ENCODE data around the gene TRPM7.
A peak's percentile ranks its signal among the peaks of the same experiment; 100 is the strongest.
"Not testable (repeated sequence)": the region's sequence is repeated elsewhere in the genome, so short reads cannot be mapped to it uniquely, and the experiment has no call there.

The TRPM7 gene

DNA sequence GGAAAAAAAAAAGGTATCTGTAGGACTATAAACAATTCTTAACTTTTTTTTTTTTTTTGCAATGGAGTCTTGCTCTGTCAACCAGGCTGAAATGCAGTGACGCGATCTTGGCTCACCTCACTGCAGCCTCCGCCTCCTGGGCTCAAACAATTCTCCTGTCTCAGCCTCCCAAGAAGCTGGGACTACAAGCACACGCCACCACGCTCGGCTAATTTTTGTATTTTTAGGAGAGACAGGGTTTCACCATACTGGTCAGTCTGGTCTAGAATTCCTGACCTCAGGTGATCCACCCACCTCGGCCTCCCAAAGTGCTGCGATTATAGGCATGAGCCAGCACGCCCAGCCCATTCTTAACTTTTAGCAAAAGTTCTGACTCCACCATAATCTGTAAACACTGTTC is 50.5 kb downstream of the TRPM7 start:
- Histone ChIP-seq H3K4me3 (ENCODE audit: low read length) (no peak overlapping the region), H3K27ac (ENCODE audit: low read depth, low read length) (no peak overlapping the region), H3K4me1 (ENCODE audit: control insufficient read depth, insufficient read depth, low read length) (no peaks in the 10 kb centered on the region), H3K27me3 (ENCODE audit: control insufficient read depth, insufficient read depth, low read length) (no peaks in the 10 kb centered on the region), H3K36me3 (ENCODE audit: control insufficient read depth, insufficient read depth, low read length) (peaks cover 16% of the 10 kb centered on the region), H3K9ac (ENCODE audit: low read length) (no peak overlapping the region)

DNA sequence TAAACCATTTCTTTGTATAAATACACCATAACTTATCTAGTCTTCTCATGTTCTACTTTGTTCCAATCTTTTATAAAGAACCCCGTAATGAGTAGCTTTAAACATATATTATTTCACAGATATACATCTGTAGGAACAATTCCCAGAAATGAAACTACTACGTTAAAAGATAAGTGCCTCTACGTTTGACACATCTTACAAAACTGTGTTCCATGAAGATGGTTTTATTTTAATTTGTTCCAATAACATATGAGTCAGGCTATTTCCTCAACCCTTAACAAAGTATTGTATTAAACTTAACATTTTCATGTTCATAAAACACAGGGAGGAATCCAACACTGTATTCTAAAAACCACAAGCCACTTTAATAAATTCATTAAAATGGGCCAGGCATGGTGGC is 52.9 kb downstream of the TRPM7 start:
- peaks cover 17% of the 10 kb centered on the region for H3K36me3 ChIP-seq (ENCODE audit: control insufficient read depth, insufficient read depth, low read length)
- H3K4me1 ChIP-seq (ENCODE audit: control insufficient read depth, insufficient read depth, low read length): no peaks in the 10 kb centered on the region
- no peak overlapping the region for H3K27ac ChIP-seq (ENCODE audit: low read depth, low read length)
- H3K27me3 ChIP-seq (ENCODE audit: control insufficient read depth, insufficient read depth, low read length): no peaks in the 10 kb centered on the region
- no peak overlapping the region for H3K4me3 ChIP-seq (ENCODE audit: low read length)
- H3K9ac ChIP-seq (ENCODE audit: low read length): no peak overlapping the region

DNA sequence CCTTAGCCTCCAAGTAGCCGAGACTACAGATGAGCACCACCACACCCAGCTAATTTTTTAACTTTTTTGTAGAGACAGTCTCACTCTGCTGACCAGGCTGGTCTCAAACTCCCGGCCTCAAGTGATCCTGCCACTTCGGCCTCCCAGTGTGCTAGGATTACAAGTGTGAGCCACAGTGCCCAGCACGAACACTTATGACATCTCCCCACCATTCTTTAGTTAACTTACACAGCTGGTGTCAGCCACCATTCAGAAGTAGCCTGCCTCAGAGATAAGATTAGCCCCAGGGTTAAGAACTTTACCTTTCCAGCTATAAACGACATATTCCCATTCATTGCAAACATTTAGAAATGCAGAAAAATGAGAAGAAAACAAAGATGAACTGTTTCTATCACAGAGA is 58.2 kb downstream of the TRPM7 start:
- no peak overlapping the region for H3K27ac ChIP-seq (ENCODE audit: low read depth, low read length)
- peaks cover 3% of the 10 kb centered on the region for H3K4me1 ChIP-seq (ENCODE audit: control insufficient read depth, insufficient read depth, low read length)
- H3K27me3 ChIP-seq (ENCODE audit: control insufficient read depth, insufficient read depth, low read length): no peaks in the 10 kb centered on the region
- H3K9ac ChIP-seq (ENCODE audit: low read length): no peak overlapping the region
- H3K4me3 ChIP-seq (ENCODE audit: low read length): no peak overlapping the region
- H3K36me3 ChIP-seq (ENCODE audit: control insufficient read depth, insufficient read depth, low read length): peaks cover 10% of the 10 kb centered on the region

DNA sequence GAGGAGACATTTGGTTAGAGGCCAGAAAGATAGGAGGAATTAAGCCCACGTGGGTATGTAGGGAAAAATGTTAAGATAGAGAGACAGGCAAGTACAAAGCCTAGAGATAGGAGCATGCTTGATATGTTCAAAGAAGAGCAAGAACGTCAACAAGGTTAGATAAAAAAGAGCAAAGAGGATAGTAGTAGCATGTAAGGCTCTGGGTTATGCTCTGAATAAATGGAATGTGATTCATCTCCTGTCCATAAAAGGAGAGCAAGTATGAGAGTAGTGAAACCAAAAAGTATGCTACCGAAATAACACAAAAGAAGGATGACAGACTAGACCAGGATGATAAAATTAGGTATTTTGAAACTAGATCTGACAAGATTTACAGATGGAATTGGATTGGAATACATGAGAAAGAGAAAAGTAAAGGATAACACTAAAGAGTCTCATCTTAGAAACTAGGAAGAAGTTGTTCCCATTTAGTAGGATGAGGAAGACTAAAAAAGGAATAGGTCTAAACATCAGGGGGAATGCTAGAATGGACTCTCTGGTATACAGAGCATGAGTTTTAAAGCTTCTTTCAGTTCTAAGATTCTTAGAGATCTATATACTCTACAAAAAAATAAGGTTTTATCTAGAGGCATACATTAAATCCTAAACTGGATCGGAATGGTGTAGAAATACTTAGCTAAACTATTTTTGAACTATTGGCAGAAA is 59.1 kb downstream of the TRPM7 start:
- Histone ChIP-seq H3K27me3 (ENCODE audit: control insufficient read depth, insufficient read depth, low read length) (no peaks in the 10 kb centered on the region), H3K27ac (ENCODE audit: low read depth, low read length) (peak overlapping the region; percentile 66)

DNA sequence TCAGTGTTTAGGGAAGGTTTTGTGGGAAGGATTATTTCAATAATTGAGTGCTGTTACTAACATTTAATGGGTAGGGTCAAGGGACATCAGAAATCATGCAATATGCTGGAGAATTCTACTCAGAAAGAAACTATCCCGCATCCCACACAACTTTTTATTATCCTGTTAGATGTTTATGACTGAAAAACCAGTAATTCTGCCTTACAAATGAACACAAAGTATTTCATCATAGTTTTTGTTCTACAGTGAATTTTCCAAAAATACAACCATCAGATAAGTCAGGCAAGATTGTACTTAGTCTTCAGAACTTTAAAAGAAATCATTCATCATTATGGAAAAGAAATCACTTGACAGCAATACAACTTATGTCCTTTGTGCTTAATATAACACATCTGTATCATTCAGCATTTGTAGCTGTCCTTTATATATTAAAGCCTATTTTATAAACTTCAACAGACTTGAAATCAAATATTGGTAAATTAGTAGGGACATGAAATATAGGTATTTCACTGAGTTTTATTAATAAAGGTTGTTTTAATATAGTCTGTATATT is 61.9 kb downstream of the TRPM7 start:
- peaks cover 3% of the 10 kb centered on the region for H3K36me3 ChIP-seq (ENCODE audit: control insufficient read depth, insufficient read depth, low read length)
- H3K4me3 ChIP-seq (ENCODE audit: low read length): no peak overlapping the region
- H3K27me3 ChIP-seq (ENCODE audit: control insufficient read depth, insufficient read depth, low read length): no peaks in the 10 kb centered on the region
- no peak overlapping the region for H3K27ac ChIP-seq (ENCODE audit: low read depth, low read length)
- H3K9ac ChIP-seq (ENCODE audit: low read length): no peak overlapping the region
- peaks cover 3% of the 10 kb centered on the region for H3K4me1 ChIP-seq (ENCODE audit: control insufficient read depth, insufficient read depth, low read length)

More for the DNA sequence above, 59.1 kb downstream of the TRPM7 start:
- peaks cover 3% of the 10 kb centered on the region for H3K4me1 ChIP-seq (ENCODE audit: control insufficient read depth, insufficient read depth, low read length)
- no peak overlapping the region for H3K9ac ChIP-seq (ENCODE audit: low read length)
- H3K4me3 ChIP-seq (ENCODE audit: low read length): peak overlapping the region; percentile 21
- peaks cover 10% of the 10 kb centered on the region for H3K36me3 ChIP-seq (ENCODE audit: control insufficient read depth, insufficient read depth, low read length)

DNA sequence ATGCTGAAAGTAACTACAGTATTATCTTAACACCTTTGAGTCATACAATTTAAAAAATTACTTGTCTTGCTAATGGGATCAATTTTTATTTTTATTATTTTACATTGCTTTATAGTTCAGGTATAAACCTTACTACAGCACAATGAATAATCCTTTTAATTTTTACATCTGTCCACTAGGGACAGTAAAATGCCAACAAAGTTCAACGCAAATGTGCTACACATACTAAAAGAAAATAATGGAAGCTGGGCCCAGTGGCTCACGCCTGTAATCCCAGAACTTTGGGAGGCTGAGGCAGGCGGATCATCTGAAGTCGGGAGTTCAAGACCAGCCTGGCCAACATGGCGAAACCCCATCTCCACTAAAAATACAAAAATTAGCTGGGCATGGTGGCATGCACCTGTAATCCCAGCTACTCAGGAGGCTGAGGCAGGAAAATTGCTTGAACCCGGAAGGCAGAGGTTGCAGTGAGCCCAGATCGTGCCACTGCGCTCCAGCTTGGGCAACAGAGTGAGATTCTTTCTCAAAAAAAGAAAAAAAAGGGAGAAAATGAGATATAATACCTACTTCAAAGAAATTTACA is 64.1 kb downstream of the TRPM7 start:
- not testable (repeated sequence) for H3K27me3 ChIP-seq (ENCODE audit: control insufficient read depth, insufficient read depth, low read length); H3K4me1 ChIP-seq (ENCODE audit: control insufficient read depth, insufficient read depth, low read length); H3K4me3 ChIP-seq (ENCODE audit: low read length); H3K9ac ChIP-seq (ENCODE audit: low read length); H3K27ac ChIP-seq (ENCODE audit: low read depth, low read length); H3K36me3 ChIP-seq (ENCODE audit: control insufficient read depth, insufficient read depth, low read length)

DNA sequence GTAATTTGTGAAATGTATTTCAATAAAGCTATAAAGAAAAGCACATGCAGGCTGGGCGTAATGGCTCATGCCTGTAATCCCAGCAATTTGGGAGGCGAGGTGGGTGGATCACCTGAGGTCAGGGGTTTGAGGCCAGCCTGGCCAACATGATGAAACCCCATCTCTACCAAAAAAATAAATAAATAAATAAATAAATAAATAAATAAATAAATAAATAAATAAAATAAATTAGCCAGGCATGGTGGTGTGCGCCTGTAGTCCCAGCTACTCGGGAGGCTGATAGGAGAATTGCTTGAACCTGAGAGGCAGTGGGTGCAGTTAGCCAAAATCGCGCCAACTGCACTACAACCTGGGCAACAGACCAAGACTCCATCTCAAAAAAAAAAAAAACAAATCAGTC is 69.6 kb downstream of the TRPM7 start:
- H3K27me3 ChIP-seq (ENCODE audit: control insufficient read depth, insufficient read depth, low read length); H3K27ac ChIP-seq (ENCODE audit: low read depth, low read length); H3K4me1 ChIP-seq (ENCODE audit: control insufficient read depth, insufficient read depth, low read length); H3K4me3 ChIP-seq (ENCODE audit: low read length); H3K9ac ChIP-seq (ENCODE audit: low read length); H3K36me3 ChIP-seq (ENCODE audit: control insufficient read depth, insufficient read depth, low read length): not testable (repeated sequence)

DNA sequence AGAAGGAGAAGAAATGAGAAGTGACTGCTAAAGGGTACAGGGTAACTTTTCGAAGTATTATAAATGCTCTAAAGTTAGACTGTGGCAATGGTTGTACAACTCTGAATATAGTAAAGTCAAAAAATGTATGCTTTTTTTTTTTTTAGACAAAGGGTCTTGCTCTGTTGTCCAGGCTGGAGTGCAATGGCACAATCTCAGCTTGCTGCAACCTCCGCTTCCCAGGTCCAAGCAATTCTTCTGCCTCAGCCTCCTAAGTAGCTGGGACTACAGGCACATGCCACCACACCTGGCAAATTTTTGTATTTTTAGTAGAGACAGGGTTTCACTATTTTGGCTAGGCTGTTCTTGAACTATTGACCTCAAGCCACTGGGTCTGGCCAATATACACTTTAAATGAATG is 70.0 kb downstream of the TRPM7 start:
- not testable (repeated sequence) for H3K9ac ChIP-seq (ENCODE audit: low read length); H3K4me1 ChIP-seq (ENCODE audit: control insufficient read depth, insufficient read depth, low read length); H3K4me3 ChIP-seq (ENCODE audit: low read length); H3K27ac ChIP-seq (ENCODE audit: low read depth, low read length); H3K36me3 ChIP-seq (ENCODE audit: control insufficient read depth, insufficient read depth, low read length); H3K27me3 ChIP-seq (ENCODE audit: control insufficient read depth, insufficient read depth, low read length)

DNA sequence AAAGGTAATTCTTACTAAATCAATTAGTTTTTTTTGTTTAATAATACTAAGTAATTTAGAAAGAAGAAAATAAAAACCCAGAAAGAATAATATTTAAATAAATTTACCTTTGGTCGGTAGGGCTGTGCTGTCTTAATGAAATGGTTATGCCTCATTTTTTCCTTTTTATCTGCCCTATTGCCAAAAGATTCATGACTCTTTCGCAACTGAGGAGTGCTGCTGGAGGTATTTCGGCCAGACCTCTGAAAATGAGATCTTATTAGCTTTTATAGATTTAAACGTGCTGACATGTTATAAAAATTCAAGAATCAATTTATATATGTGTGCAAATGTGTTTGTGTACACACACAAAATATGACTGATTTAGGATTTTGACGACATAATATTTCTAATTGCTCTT is 73.0 kb downstream of the TRPM7 start:
- Histone ChIP-seq H3K9ac (ENCODE audit: low read length) (no peak overlapping the region), H3K4me1 (ENCODE audit: control insufficient read depth, insufficient read depth, low read length) (no peaks in the 10 kb centered on the region), H3K27ac (ENCODE audit: low read depth, low read length) (no peak overlapping the region), H3K36me3 (ENCODE audit: control insufficient read depth, insufficient read depth, low read length) (peaks cover 7% of the 10 kb centered on the region), H3K27me3 (ENCODE audit: control insufficient read depth, insufficient read depth, low read length) (no peaks in the 10 kb centered on the region), H3K4me3 (ENCODE audit: low read length) (no peak overlapping the region)

DNA sequence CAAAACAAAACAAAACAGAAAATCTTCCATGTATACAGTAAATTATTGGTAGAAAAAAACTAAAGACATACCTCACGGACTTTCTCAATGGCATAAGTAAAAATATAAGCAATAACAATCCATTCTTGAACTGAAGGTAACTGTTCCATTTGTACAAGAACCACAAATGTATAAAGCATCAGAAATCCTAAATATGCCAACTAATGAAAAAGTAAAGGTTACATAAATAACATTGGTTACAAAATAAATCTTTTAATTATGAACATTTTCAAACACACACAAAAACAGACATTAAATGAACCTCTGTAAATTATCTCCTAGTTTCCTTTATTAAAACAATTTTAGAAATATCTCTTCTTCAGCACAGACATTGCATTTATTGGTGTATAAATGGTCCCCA is 79.5 kb downstream of the TRPM7 start:
- no peaks in the 10 kb centered on the region for H3K27me3 ChIP-seq (ENCODE audit: control insufficient read depth, insufficient read depth, low read length)
- H3K27ac ChIP-seq (ENCODE audit: low read depth, low read length): no peak overlapping the region
- no peaks in the 10 kb centered on the region for H3K4me1 ChIP-seq (ENCODE audit: control insufficient read depth, insufficient read depth, low read length)
- H3K4me3 ChIP-seq (ENCODE audit: low read length): no peak overlapping the region
- H3K36me3 ChIP-seq (ENCODE audit: control insufficient read depth, insufficient read depth, low read length): peaks cover 15% of the 10 kb centered on the region
- H3K9ac ChIP-seq (ENCODE audit: low read length): no peak overlapping the region

DNA sequence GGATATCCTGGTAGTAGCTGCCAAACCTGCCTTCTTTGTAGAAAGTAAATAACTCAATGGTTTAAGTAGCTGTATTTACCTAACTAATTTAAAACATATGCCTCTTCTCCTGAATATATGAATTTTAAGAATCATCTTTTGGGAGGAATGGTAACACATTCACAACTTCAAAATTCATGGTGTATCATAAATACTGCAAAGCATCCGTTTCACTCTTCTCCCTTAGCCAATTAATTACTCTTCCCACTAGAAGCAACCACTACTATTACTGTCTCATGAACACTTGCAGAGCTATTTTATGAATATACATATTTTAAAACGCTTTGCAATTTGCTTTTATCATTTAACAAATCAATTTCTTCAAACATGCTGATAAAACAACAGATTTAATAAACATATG is 81.1 kb downstream of the TRPM7 start:
- Histone ChIP-seq H3K4me3 (ENCODE audit: low read length) (no peak overlapping the region), H3K27me3 (ENCODE audit: control insufficient read depth, insufficient read depth, low read length) (no peaks in the 10 kb centered on the region), H3K4me1 (ENCODE audit: control insufficient read depth, insufficient read depth, low read length) (no peaks in the 10 kb centered on the region), H3K36me3 (ENCODE audit: control insufficient read depth, insufficient read depth, low read length) (peaks cover 11% of the 10 kb centered on the region), H3K9ac (ENCODE audit: low read length) (no peak overlapping the region), H3K27ac (ENCODE audit: low read depth, low read length) (no peak overlapping the region)

DNA sequence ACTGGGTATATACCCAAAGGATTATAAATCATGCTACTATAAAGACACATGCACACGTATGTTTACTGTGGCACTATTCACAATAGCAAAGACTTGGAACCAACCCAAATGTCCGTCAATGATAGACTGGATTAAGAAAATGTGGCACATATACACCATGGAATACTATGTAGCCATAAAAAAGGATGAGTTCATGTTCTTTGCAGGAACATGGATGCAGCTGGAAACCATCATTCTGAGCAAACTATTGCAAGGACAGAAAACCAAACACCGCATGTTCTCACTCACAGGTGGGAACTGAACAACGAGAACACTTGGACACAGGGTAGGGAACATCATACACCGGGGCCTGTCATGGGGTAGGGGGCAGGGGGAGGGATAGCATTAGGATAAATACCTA is 84.6 kb downstream of the TRPM7 start:
- H3K4me1 ChIP-seq (ENCODE audit: control insufficient read depth, insufficient read depth, low read length); H3K27me3 ChIP-seq (ENCODE audit: control insufficient read depth, insufficient read depth, low read length); H3K27ac ChIP-seq (ENCODE audit: low read depth, low read length); H3K36me3 ChIP-seq (ENCODE audit: control insufficient read depth, insufficient read depth, low read length); H3K9ac ChIP-seq (ENCODE audit: low read length); H3K4me3 ChIP-seq (ENCODE audit: low read length): not testable (repeated sequence)

DNA sequence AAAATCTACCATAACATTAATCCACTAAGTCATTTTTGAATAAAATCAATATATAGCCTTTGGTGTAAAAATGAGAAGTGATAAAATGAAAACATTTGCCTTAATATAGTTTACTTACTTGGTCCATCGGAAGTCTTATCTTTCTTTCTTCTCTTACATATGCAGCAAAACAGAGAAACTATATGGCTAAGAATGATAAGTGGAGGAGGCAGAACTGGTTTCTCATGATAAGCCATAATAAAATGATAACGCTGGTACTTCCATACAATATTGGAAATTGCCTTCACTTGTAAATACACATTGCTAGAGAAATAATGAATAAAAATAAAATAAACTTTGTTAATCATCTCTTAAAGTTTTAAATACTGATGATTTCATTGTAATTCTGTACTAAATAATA is 92.3 kb downstream of the TRPM7 start:
- Histone ChIP-seq H3K27me3 (ENCODE audit: control insufficient read depth, insufficient read depth, low read length) (no peaks in the 10 kb centered on the region), H3K4me1 (ENCODE audit: control insufficient read depth, insufficient read depth, low read length) (no peaks in the 10 kb centered on the region), H3K27ac (ENCODE audit: low read depth, low read length) (no peak overlapping the region), H3K36me3 (ENCODE audit: control insufficient read depth, insufficient read depth, low read length) (peaks cover 6% of the 10 kb centered on the region), H3K4me3 (ENCODE audit: low read length) (no peak overlapping the region), H3K9ac (ENCODE audit: low read length) (no peak overlapping the region)
